A549 (cell line): Measurements from ENCODE around the gene LAMP1. TPM values are rescaled to one million over a fixed set of nuclear protein-coding genes. Genes with fewer than 3 reads are reported as not detected.

Source experiments
- ATAC-seq, 2 experiments: fragments of 200-7000 bp in 1 of 2; fragments of >200 bp in 1 of 2; cut with Nextera tagmentation in 1 of 2; cut with Tn5 transposase in 1 of 2; 3 replicates each; pipeline versions ENCODE4 v1.8.0 to v1.9.1; 2018 to 2020; ENCODE audit warnings: mild to moderate bottlenecking in 1 of 2, moderate library complexity in 1 of 2
- CTCF ChIA-PET: fragments of 300-600 bp; sonication (Branson Sonifier 250); formaldehyde crosslinking; extraction: SDS; loops from one replicate; lab custom pipeline; 2021; ENCODE audit warnings: antibody characterized with exemption, inconsistent platforms; lab: Yijun Ruan, JAX
- POLR2A ChIA-PET: fragments of 350-600 bp; formaldehyde crosslinking; extraction: SDS; loops from one replicate; lab custom pipeline; 2021; ENCODE audit warnings: antibody characterized with exemption, inconsistent platforms; lab: Yijun Ruan, JAX
- DNase-seq, 2 experiments: peaks; one replicate each; pipeline versions ENCODE4 v3.0.0 to v3.0.0-alpha.2; 2011 to 2016; ENCODE audit warnings: low read depth in 1 of 2, low spot score in 1 of 2
- FAIRE-seq: peaks from 2 replicates; lab custom pipeline; 2011; peaks lifted over from hg19 to GRCh38; lab: Jason Lieb, UNC
- H3K27ac ChIP-seq, 2 experiments: fragments of >200 bp; sonication (Bioruptor Twin); formaldehyde crosslinking; 3 replicates each; pipeline ENCODE4 v1.5.1; 2016 to 2017
- H3K4me1 ChIP-seq: fragments of >200 bp; sonication (Bioruptor Twin); formaldehyde crosslinking; 3 replicates; pipeline ENCODE4 v1.6.1; 2016
- H3K4me2 ChIP-seq: fragments of >200 bp; sonication (Bioruptor Twin); formaldehyde crosslinking; 3 replicates; pipeline ENCODE4 v1.6.1; 2016
- H3K4me3 ChIP-seq: fragments of >200 bp; sonication (Bioruptor Twin); formaldehyde crosslinking; 3 replicates; pipeline ENCODE4 v1.5.1; 2016
- H3K9me3 ChIP-seq: fragments of >200 bp; sonication (Bioruptor Twin); formaldehyde crosslinking; 3 replicates; pipeline ENCODE4 v1.6.1; 2016
- CBX8 ChIP-seq: fragments of 200-600 bp; sonication (generic); IDR thresholded peaks from 2 replicates; pipeline ENCODE4 v1.6.1; 2016
- FOSB ChIP-seq: fragments of 250-450 bp; sonication (Bioruptor Pico); IDR thresholded peaks from 2 replicates; pipeline ENCODE4 v1.5.0; 2020; ENCODE audit warnings: mild to moderate bottlenecking, moderate library complexity
- GATA3 ChIP-seq: IDR thresholded peaks from 2 replicates; pipeline ENCODE4 v1.6.1; 2012; ENCODE audit warnings: borderline replicate concordance
- HDAC2 ChIP-seq: fragments of 200-600 bp; sonication (generic); IDR thresholded peaks from 2 replicates; pipeline ENCODE4 v1.6.1; 2016
- HEYL ChIP-seq: fragments of 250-450 bp; sonication (Bioruptor Pico); IDR thresholded peaks from 2 replicates; pipeline ENCODE4 v1.8.0; 2021; ENCODE audit warnings: mild to moderate bottlenecking, moderate library complexity
- HOXB5 ChIP-seq: fragments of 250-450 bp; sonication (Bioruptor Pico); IDR thresholded peaks from 2 replicates; pipeline ENCODE4 v1.5.0; 2020; ENCODE audit warnings: mild to moderate bottlenecking, moderate library complexity
- JUN ChIP-seq, 2 experiments: fragments of >200 bp; sonication (Bioruptor Twin); formaldehyde crosslinking; IDR thresholded peaks; 2 replicates in 1 of 2; 3 replicates in 1 of 2; pipeline ENCODE4 v1.6.1; 2016 to 2017
- KDM5A ChIP-seq: fragments of 200-600 bp; sonication (generic); IDR thresholded peaks from 2 replicates; pipeline ENCODE4 v1.6.1; 2016; ENCODE audit warnings: antibody characterized with exemption, mild to moderate bottlenecking
- MAFK ChIP-seq: fragments of 450-650 bp; IDR thresholded peaks from 2 replicates; pipeline ENCODE4 v1.6.1; 2014; ENCODE audit not compliant: partially characterized antibody
- MAZ ChIP-seq: fragments of 150-350 bp; IDR thresholded peaks from 2 replicates; pipeline ENCODE4 v1.6.1; 2014; ENCODE audit warnings: antibody characterized with exemption, low read depth, low read length, borderline replicate concordance
- NFE2L2 ChIP-seq: fragments of 150-350 bp; conservative IDR thresholded peaks from 2 replicates; pipeline ENCODE4 v1.6.1; 2014; ENCODE audit warnings: low read length
- NR3C1 ChIP-seq: fragments of >200 bp; sonication (Bioruptor Twin); formaldehyde crosslinking; IDR thresholded peaks from 3 replicates; pipeline ENCODE4 v1.6.1; 2017
- POLR2A ChIP-seq: IDR thresholded peaks from 2 replicates; pipeline ENCODE4 v1.6.1; 2012; ENCODE audit warnings: mild to moderate bottlenecking, low read length
- RARB ChIP-seq: fragments of 250-450 bp; sonication (Bioruptor Pico); IDR thresholded peaks from 2 replicates; pipeline ENCODE4 v1.8.0; 2021; ENCODE audit warnings: mild to moderate bottlenecking, moderate library complexity
- SREBF2 ChIP-seq: fragments of 450-650 bp; IDR thresholded peaks from 2 replicates; pipeline ENCODE4 v1.6.1; 2014; ENCODE audit warnings: mild to moderate bottlenecking, moderate library complexity
- WGBS: methylation state at CpG from one replicate; pipeline ENCODE4 v1.1.6; 2017; ENCODE audit errors: missing lambda C conversion rate; 5-methylcytosine and 5-hydroxymethylcytosine counted together
- polyA plus RNA-seq, 4 experiments: library from polyadenylated mRNA; depleted of rRNA in 3 of 4; stranded (reverse); fragments of >200 nt; fragmentation: RNase III in 1 of 4; extraction: RNeasy Plus Mini Kit Qiagen cat#74134 plus additional on column Dnase treatment in 1 of 4; gene quantifications; 2 replicates in 3 of 4; 3 replicates in 1 of 4; pipeline ENCODE4 v1.2.3, GENCODE V29; 2011 to 2017
- TF ChIP-seq, protein P1 (sequence below): IDR thresholded peaks from 2 replicates; pipeline ENCODE4 v1.6.1; 2012; ENCODE audit warnings: low read depth, borderline replicate concordance
- TF ChIP-seq, protein P2 (sequence below): IDR thresholded peaks from 2 replicates; pipeline ENCODE4 v1.6.1; 2012
- TF ChIP-seq, protein P3 (sequence below): fragments of 450-650 bp; IDR thresholded peaks from 2 replicates; pipeline ENCODE4 v1.6.1; 2014; ENCODE audit warnings: antibody characterized with exemption
- TF ChIP-seq, protein P4 (sequence below): fragments of 200-600 bp; sonication (generic); IDR thresholded peaks from 2 replicates; pipeline ENCODE4 v1.6.1; 2016; ENCODE audit warnings: antibody characterized with exemption, mild to moderate bottlenecking, moderate library complexity
- TF ChIP-seq, protein P5 (sequence below): IDR thresholded peaks from 2 replicates; pipeline ENCODE4 v1.6.1; 2012
- TF ChIP-seq, protein P6 (sequence below): fragments of >200 bp; sonication (Bioruptor Twin); formaldehyde crosslinking; IDR thresholded peaks from 2 replicates; pipeline ENCODE4 v1.6.1; 2016

The LAMP1 gene
- polyA plus RNA-seq, 2 of the 4 experiments (the other 2 are of a cell fraction), result 58.7 to 114 TPM

DNA sequence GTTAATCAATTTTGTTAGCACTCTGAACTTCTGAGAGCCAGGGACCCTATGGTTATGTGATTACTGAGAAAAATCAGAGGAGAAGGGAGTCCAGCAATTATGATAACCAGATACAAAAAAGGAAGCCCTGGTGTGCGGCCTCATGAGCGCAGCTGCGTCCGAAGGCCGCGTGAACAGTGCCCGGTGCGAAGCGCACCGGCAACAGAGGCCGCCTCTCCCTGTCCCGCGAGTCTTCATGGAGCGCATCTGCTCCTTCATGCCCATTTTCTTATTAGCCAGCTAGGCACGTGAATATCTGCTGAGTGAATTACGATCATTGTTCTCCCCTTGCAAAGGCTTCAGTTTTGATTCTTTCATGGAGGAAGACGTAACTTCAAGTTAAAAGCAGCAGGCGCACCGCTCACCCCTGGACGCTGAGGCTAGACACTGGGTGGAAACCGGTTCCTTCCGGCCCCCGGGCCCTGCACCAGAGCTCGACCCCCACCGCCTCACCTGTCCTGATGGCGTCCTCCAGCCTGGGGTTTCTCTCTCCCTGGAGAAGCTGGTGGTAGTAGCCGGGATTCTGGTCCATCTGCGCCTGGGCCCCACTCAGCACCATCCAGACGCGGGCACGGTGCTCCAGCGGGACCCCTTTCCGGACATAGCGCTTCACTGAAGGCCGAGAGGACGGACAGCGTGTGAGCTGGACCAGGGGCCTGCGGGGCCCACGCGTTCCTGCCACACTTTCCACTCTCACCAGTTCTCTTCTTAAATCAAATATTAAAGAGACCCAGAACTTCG, 58.0 kb downstream of the LAMP1 start:
- TF ChIP-seq NR3C1, result no peak
- no peaks in the 10 kb centered on the region for H3K4me1 ChIP-seq
- no peaks in the 10 kb centered on the region for H3K9me3 ChIP-seq
- no peak overlapping the region for H3K4me2 ChIP-seq
- no peak overlapping the region for H3K4me3 ChIP-seq
- no peak overlapping the region for H3K27ac ChIP-seq
- FAIRE-seq (no peak), ATAC-seq (no peak), DNase-seq (no peak)
- ChIA-PET CTCF (no interaction called here), POLR2A (no interaction called here)
- WGBS, result 92% methylated on average over 34 of the region's 41 CpGs

DNA sequence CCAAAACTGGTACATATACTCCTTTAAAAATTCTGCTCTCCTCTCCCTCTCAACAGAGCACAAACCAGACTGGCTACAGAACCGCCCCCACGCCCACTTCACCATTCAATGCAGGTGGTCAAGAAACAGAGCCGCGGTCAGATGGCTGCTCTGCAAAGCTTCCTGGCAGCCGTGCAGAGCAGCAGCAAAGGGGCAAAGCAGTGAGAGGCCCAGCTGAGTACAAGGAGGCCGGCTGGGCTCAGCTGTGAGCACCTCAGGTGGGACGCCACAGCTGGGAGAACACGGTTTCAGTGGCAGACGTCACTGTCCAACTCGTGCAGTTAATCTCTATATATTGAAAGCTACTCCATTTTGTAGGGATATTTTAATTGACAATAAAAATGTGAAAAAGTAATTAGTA, 58.6 kb downstream of the LAMP1 start:
- Histone ChIP-seq H3K4me1 (no peaks in the 10 kb centered on the region), H3K4me2 (no peak overlapping the region), H3K27ac (no peak overlapping the region), H3K4me3 (no peak overlapping the region), H3K9me3 (no peaks in the 10 kb centered on the region)
- POLR2A ChIA-PET, result no interaction called here
- TF ChIP-seq, protein P1, sequence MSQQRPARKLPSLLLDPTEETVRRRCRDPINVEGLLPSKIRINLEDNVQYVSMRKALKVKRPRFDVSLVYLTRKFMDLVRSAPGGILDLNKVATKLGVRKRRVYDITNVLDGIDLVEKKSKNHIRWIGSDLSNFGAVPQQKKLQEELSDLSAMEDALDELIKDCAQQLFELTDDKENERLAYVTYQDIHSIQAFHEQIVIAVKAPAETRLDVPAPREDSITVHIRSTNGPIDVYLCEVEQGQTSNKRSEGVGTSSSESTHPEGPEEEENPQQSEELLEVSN, result no peak
- TF ChIP-seq FOSB (CRISPR knock-in tag), result no peak
- TF ChIP-seq, protein P2, sequence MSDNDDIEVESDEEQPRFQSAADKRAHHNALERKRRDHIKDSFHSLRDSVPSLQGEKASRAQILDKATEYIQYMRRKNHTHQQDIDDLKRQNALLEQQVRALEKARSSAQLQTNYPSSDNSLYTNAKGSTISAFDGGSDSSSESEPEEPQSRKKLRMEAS, result no peak
- TF ChIP-seq, protein P3, sequence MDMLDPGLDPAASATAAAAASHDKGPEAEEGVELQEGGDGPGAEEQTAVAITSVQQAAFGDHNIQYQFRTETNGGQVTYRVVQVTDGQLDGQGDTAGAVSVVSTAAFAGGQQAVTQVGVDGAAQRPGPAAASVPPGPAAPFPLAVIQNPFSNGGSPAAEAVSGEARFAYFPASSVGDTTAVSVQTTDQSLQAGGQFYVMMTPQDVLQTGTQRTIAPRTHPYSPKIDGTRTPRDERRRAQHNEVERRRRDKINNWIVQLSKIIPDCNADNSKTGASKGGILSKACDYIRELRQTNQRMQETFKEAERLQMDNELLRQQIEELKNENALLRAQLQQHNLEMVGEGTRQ, result no peak
- TF ChIP-seq HOXB5 (CRISPR knock-in tag), result no peak
- TF ChIP-seq JUN (IDR thresholded peaks at IDR 0.05), result no peak
- no peak for TF ChIP-seq SREBF2
- CTCF ChIA-PET, result no interaction called here
- ATAC-seq (no peak), DNase-seq (no peak), FAIRE-seq (no peak)
- WGBS, result 95% methylated on average over 9 of the region's 10 CpGs

DNA sequence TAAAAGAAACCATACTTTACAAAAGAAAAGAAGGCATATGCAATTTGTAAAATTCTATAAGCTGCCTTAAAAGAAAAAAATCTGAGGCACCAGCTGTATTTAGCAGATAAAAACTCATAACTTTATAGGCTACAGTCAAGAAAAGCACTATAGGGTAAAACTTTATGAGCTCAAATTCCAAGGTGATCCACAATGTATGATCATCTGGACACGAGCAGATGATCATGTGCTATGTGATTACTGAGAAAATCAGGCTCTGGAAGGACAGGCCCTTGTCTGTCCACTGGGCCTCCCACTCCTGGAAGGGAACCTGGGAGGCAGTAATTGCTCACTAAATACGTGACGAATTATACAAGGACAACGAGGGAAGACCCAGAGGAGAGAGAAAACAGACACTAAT, 59.6 kb downstream of the LAMP1 start:
- TF ChIP-seq, protein P3, result no peak
- TF ChIP-seq, protein P4, sequence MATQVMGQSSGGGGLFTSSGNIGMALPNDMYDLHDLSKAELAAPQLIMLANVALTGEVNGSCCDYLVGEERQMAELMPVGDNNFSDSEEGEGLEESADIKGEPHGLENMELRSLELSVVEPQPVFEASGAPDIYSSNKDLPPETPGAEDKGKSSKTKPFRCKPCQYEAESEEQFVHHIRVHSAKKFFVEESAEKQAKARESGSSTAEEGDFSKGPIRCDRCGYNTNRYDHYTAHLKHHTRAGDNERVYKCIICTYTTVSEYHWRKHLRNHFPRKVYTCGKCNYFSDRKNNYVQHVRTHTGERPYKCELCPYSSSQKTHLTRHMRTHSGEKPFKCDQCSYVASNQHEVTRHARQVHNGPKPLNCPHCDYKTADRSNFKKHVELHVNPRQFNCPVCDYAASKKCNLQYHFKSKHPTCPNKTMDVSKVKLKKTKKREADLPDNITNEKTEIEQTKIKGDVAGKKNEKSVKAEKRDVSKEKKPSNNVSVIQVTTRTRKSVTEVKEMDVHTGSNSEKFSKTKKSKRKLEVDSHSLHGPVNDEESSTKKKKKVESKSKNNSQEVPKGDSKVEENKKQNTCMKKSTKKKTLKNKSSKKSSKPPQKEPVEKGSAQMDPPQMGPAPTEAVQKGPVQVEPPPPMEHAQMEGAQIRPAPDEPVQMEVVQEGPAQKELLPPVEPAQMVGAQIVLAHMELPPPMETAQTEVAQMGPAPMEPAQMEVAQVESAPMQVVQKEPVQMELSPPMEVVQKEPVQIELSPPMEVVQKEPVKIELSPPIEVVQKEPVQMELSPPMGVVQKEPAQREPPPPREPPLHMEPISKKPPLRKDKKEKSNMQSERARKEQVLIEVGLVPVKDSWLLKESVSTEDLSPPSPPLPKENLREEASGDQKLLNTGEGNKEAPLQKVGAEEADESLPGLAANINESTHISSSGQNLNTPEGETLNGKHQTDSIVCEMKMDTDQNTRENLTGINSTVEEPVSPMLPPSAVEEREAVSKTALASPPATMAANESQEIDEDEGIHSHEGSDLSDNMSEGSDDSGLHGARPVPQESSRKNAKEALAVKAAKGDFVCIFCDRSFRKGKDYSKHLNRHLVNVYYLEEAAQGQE, result no peak
- TF ChIP-seq, protein P5, sequence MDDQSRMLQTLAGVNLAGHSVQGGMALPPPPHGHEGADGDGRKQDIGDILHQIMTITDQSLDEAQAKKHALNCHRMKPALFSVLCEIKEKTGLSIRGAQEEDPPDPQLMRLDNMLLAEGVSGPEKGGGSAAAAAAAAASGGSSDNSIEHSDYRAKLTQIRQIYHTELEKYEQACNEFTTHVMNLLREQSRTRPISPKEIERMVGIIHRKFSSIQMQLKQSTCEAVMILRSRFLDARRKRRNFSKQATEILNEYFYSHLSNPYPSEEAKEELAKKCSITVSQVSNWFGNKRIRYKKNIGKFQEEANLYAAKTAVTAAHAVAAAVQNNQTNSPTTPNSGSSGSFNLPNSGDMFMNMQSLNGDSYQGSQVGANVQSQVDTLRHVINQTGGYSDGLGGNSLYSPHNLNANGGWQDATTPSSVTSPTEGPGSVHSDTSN, result no peak
- TF ChIP-seq CBX8 (no peak), MAFK (no peak), HEYL (no peak), RARB (CRISPR knock-in tag) (no peak), NFE2L2 (no peak), GATA3 (no peak), KDM5A (no peak), HDAC2 (no peak), FOSB (CRISPR knock-in tag) (no peak), POLR2A (no peak), JUN (IDR thresholded peaks at IDR 0.05) (no peak), MAZ (no peak)
- TF ChIP-seq, protein P6, sequence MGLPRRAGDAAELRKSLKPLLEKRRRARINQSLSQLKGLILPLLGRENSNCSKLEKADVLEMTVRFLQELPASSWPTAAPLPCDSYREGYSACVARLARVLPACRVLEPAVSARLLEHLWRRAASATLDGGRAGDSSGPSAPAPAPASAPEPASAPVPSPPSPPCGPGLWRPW, result no peak
- no peak for DNase-seq
- ChIA-PET POLR2A (no interaction called here), CTCF (no interaction called here)
- H3K4me2 ChIP-seq, result no peak overlapping the region
- no peak for ATAC-seq
- no peak overlapping the region for H3K4me3 ChIP-seq
- H3K9me3 ChIP-seq, result no peaks in the 10 kb centered on the region
- no peak for FAIRE-seq
- no peak overlapping the region for H3K27ac ChIP-seq
- no peaks in the 10 kb centered on the region for H3K4me1 ChIP-seq
- 40% methylated on average over 4 of the region's 4 CpGs for WGBS
